Measurements from ENCODE around the gene ZCCHC4.
"Not testable (repeated sequence)": the region's sequence is repeated elsewhere in the genome, so short reads cannot be mapped to it uniquely, and the experiment has no call there.

Gene ZCCHC4

GRCh38 chr4:25346913-25347312, 34.3 kb downstream of the ZCCHC4 start:
- Mint-ChIP-seq H3K4me1 (peaks cover 4% of the 10 kb centered on the region), H3K27me3 (no peaks in the 10 kb centered on the region)
- peak; percentile 94 for ATAC-seq (ENCODE audit: low read depth)

GRCh38 chr4:25347473-25347872, 34.9 kb downstream of the ZCCHC4 start:
- Mint-ChIP-seq H3K36me3 (peaks cover 9% of the 10 kb centered on the region), H3K27me3 (no peaks in the 10 kb centered on the region), H3K9me3 (no peaks in the 10 kb centered on the region), H3K4me3 (no peak overlapping the region), H3K4me1 (peaks cover 4% of the 10 kb centered on the region), H3K27ac (no peak overlapping the region)
- no peak for DNase-seq (ENCODE audit: low spot score in 2 of 2)
- ATAC-seq (ENCODE audit: low read depth) = no peak

More at GRCh38 chr4:25346913-25347312, 34.3 kb downstream of the ZCCHC4 start:
- Mint-ChIP-seq H3K9me3 (no peaks in the 10 kb centered on the region), H3K27ac (no peak overlapping the region), H3K4me3 (no peak overlapping the region), H3K36me3 (peaks cover 9% of the 10 kb centered on the region)
- DNase-seq (ENCODE audit: low spot score in 2 of 2) = peak in 1 of 2 donors; percentile 5

GRCh38 chr4:25347971-25348370, 35.4 kb downstream of the ZCCHC4 start:
- H3K4me1 Mint-ChIP-seq = peaks cover 4% of the 10 kb centered on the region

GRCh38 chr4:25350561-25350960, 38.0 kb downstream of the ZCCHC4 start:
- ATAC-seq (ENCODE audit: low read depth) (no peak), DNase-seq (ENCODE audit: low spot score in 2 of 2) (no peak)
- H3K4me1 Mint-ChIP-seq = peaks cover 4% of the 10 kb centered on the region
- H3K36me3 Mint-ChIP-seq = peaks cover 9% of the 10 kb centered on the region
- no peak overlapping the region for H3K4me3 Mint-ChIP-seq
- no peaks in the 10 kb centered on the region for H3K9me3 Mint-ChIP-seq
- H3K27ac Mint-ChIP-seq = no peak overlapping the region
- no peaks in the 10 kb centered on the region for H3K27me3 Mint-ChIP-seq

More at GRCh38 chr4:25347971-25348370, 35.4 kb downstream of the ZCCHC4 start:
- Mint-ChIP-seq H3K27ac (no peak overlapping the region), H3K4me3 (no peak overlapping the region), H3K36me3 (peaks cover 9% of the 10 kb centered on the region), H3K9me3 (no peaks in the 10 kb centered on the region), H3K27me3 (no peaks in the 10 kb centered on the region)
- ATAC-seq (ENCODE audit: low read depth) (no peak), DNase-seq (ENCODE audit: low spot score in 2 of 2) (no peak)

- H3K27ac Mint-ChIP-seq = no peak overlapping the region
- H3K4me3 Mint-ChIP-seq = no peak overlapping the region
- ATAC-seq (ENCODE audit: low read depth) (no peak), DNase-seq (ENCODE audit: low spot score in 2 of 2) (no peak)
- peaks cover under 1% of the 10 kb centered on the region for H3K4me1 Mint-ChIP-seq
- no peaks in the 10 kb centered on the region for H3K27me3 Mint-ChIP-seq
- no peaks in the 10 kb centered on the region for H3K9me3 Mint-ChIP-seq
- peaks cover 9% of the 10 kb centered on the region for H3K36me3 Mint-ChIP-seq
Observed at GRCh38 chr4:25351777-25352416, 39.3 kb downstream of the ZCCHC4 start.

GRCh38 chr4:25356068-25356467, 43.5 kb downstream of the ZCCHC4 start:
- ATAC-seq (ENCODE audit: low read depth) = no peak
- no peak overlapping the region for H3K27ac Mint-ChIP-seq
- no peaks in the 10 kb centered on the region for H3K27me3 Mint-ChIP-seq
- H3K36me3 Mint-ChIP-seq = peaks cover 25% of the 10 kb centered on the region
- H3K4me3 Mint-ChIP-seq = no peak overlapping the region
- H3K9me3 Mint-ChIP-seq = peaks cover 5% of the 10 kb centered on the region
- no peaks in the 10 kb centered on the region for H3K4me1 Mint-ChIP-seq
- no peak for DNase-seq (ENCODE audit: low spot score in 2 of 2)

- Mint-ChIP-seq H3K36me3 (peaks cover 22% of the 10 kb centered on the region), H3K4me3 (no peak overlapping the region), H3K4me1 (no peaks in the 10 kb centered on the region), H3K27ac (no peak overlapping the region), H3K9me3 (peaks cover 5% of the 10 kb centered on the region), H3K27me3 (no peaks in the 10 kb centered on the region)
- DNase-seq (ENCODE audit: low spot score in 2 of 2) (no peak), ATAC-seq (ENCODE audit: low read depth) (no peak)
Observed at GRCh38 chr4:25358515-25359275, 46.1 kb downstream of the ZCCHC4 start.

GRCh38 chr4:25361253-25361652, 48.7 kb downstream of the ZCCHC4 start:
- no peaks in the 10 kb centered on the region for H3K4me1 Mint-ChIP-seq
- H3K36me3 Mint-ChIP-seq = peaks cover 24% of the 10 kb centered on the region
- no peak overlapping the region for H3K27ac Mint-ChIP-seq
- H3K4me3 Mint-ChIP-seq = no peak overlapping the region
- H3K9me3 Mint-ChIP-seq = peaks cover 5% of the 10 kb centered on the region
- ATAC-seq (ENCODE audit: low read depth) (no peak), DNase-seq (ENCODE audit: low spot score in 2 of 2) (no peak)
- H3K27me3 Mint-ChIP-seq = no peaks in the 10 kb centered on the region

GRCh38 chr4:25367004-25367621, 54.5 kb downstream of the ZCCHC4 start:
- DNase-seq (ENCODE audit: low spot score in 2 of 2) (peak in 1 of 2 donors; percentile 34), ATAC-seq (ENCODE audit: low read depth) (no peak)
- Mint-ChIP-seq H3K4me1 (no peaks in the 10 kb centered on the region), H3K4me3 (no peak overlapping the region), H3K27ac (no peak overlapping the region), H3K9me3 (no peaks in the 10 kb centered on the region), H3K36me3 (peaks cover 6% of the 10 kb centered on the region), H3K27me3 (no peaks in the 10 kb centered on the region)

- no peak overlapping the region for H3K27ac Mint-ChIP-seq
- no peaks in the 10 kb centered on the region for H3K4me1 Mint-ChIP-seq
- H3K9me3 Mint-ChIP-seq = no peaks in the 10 kb centered on the region
- no peak overlapping the region for H3K4me3 Mint-ChIP-seq
- ATAC-seq (ENCODE audit: low read depth) (no peak), DNase-seq (ENCODE audit: low spot score in 2 of 2) (no peak)
- H3K36me3 Mint-ChIP-seq = peaks cover 6% of the 10 kb centered on the region
- H3K27me3 Mint-ChIP-seq = no peaks in the 10 kb centered on the region
Observed at GRCh38 chr4:25367877-25368276, 55.3 kb downstream of the ZCCHC4 start.

- Mint-ChIP-seq H3K27ac (no peak overlapping the region), H3K36me3 (peaks cover 6% of the 10 kb centered on the region), H3K4me3 (no peak overlapping the region), H3K4me1 (no peaks in the 10 kb centered on the region), H3K9me3 (no peaks in the 10 kb centered on the region), H3K27me3 (no peaks in the 10 kb centered on the region)
- ATAC-seq (ENCODE audit: low read depth) = no peak
- DNase-seq (ENCODE audit: low spot score in 2 of 2) = no peak
Observed at GRCh38 chr4:25368315-25368714, 55.7 kb downstream of the ZCCHC4 start.

- Mint-ChIP-seq H3K27ac (no peak overlapping the region), H3K4me3 (no peak overlapping the region), H3K36me3 (peaks cover 1% of the 10 kb centered on the region), H3K4me1 (no peaks in the 10 kb centered on the region), H3K9me3 (no peaks in the 10 kb centered on the region), H3K27me3 (no peaks in the 10 kb centered on the region)
- ATAC-seq (ENCODE audit: low read depth) (no peak), DNase-seq (ENCODE audit: low spot score in 2 of 2) (no peak)
Observed at GRCh38 chr4:25370242-25370641, 57.7 kb downstream of the ZCCHC4 start.

- DNase-seq (ENCODE audit: low spot score in 2 of 2); H3K27ac Mint-ChIP-seq; H3K27me3 Mint-ChIP-seq: not testable (repeated sequence)
Observed at GRCh38 chr4:25372549-25372948, 60.0 kb downstream of the ZCCHC4 start.

GRCh38 chr4:25376754-25377571, 64.4 kb downstream of the ZCCHC4 start, which contains the start of gene ANAPC4:
Gene ANAPC4 (plus strand): TSS chr4:25377263. CDS start chr4:25377428, 165 bp downstream.
- peaks cover 3% of the 10 kb centered on the region for H3K4me1 Mint-ChIP-seq
- ATAC-seq (ENCODE audit: low read depth) = peak; percentile 97
- DNase-seq (ENCODE audit: low spot score in 2 of 2) = peak; percentile 89 to 94
- no peak within 1 kb of the TSS for H3K4me3 Mint-ChIP-seq
- peaks cover 6% of the 10 kb centered on the region for H3K36me3 Mint-ChIP-seq
- no peaks in the 10 kb centered on the region for H3K9me3 Mint-ChIP-seq
- peak within 1 kb of the TSS; percentile 87 for H3K27ac Mint-ChIP-seq
- no peaks in the 10 kb centered on the region for H3K27me3 Mint-ChIP-seq

More at GRCh38 chr4:25372549-25372948, 60.0 kb downstream of the ZCCHC4 start:
- not testable (repeated sequence) for H3K4me3 Mint-ChIP-seq; ATAC-seq (ENCODE audit: low read depth); H3K36me3 Mint-ChIP-seq; H3K4me1 Mint-ChIP-seq; H3K9me3 Mint-ChIP-seq
